ENCODE data around the gene AGXT2. TPM values are rescaled to one million over a fixed set of nuclear protein-coding genes. Genes with fewer than 3 reads are reported as not detected.

The AGXT2 gene
- total and polyA plus RNA-seq, 2 of the 13 experiments (the other 11 are each of a cell fraction or from before 2014, with no cell fraction given): 0.04 to 0.13 TPM

DNA sequence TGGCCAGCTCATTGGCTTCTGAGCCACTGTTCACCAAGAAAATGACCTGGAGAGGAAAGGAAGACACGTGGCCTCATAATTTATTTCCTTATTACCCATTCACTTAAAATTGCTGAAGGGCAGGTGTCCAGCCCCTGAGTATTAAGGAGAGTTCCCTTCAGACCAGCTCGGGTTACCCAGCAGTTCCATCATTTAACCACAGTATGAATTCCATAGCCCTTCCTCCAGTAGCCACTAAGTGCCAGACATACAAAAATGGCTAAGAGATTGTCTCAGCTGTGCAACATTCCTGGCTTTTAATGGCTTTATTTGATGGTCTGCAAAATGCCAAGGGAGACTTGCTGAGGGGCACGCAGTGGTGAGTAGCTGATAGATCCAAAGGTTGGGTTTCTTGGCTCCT is 12.5 kb downstream of the AGXT2 start:
- POLR2A ChIA-PET: no interaction called here
- H3K27me3 ChIP-seq (ENCODE audit: control insufficient read depth in 1 of 2, insufficient read depth in 2 of 2, low read length in 2 of 2): no peaks in the 10 kb centered on the region; a peak in 1 of 5 replicates
- ATAC-seq (no peak), DNase-seq (ENCODE audit: low spot score) (no peak), FAIRE-seq (no peak)
- H3K79me2 ChIP-seq (ENCODE audit: insufficient read depth, low read length): no peaks in the 10 kb centered on the region
- peaks cover 14% of the 10 kb centered on the region for H3K4me1 ChIP-seq (ENCODE audit: insufficient read depth, low read length)
- no peak overlapping the region for H3K27ac ChIP-seq (ENCODE audit: extremely low read length, insufficient read depth, low read length)
- in situ Hi-C loops (cut with HindIII; ENCODE audit: extremely low pct_ligation_motif_present, low pct_unique_long_range_greater_than_20kb) (no loop called here), intact Hi-C loops (cut with micrococcal nuclease; ENCODE audit: unreplicated experiment) (no loop called here)
- H3K9ac ChIP-seq (ENCODE audit: insufficient read depth, low read depth, low read length): no peak overlapping the region
- WGBS (ENCODE audit: low lambda C conversion rate): 76% methylated on average over 3 of the region's 3 CpGs
- no peak overlapping the region for H3K4me2 ChIP-seq (ENCODE audit: low read depth, low read length)
- no peaks in the 10 kb centered on the region for H4K20me1 ChIP-seq (ENCODE audit: insufficient read depth, low read length)
- BruUV-seq (replicated peaks): no TSS peak
- H3K9me3 ChIP-seq (ENCODE audit: low read length): no peaks in the 10 kb centered on the region
- no peak overlapping the region for H2AFZ ChIP-seq (ENCODE audit: low read length)
- H3K36me3 ChIP-seq (replicated peaks in 1 of 2; ENCODE audit: control insufficient read depth in 1 of 2, insufficient read depth in 2 of 2, low read length in 2 of 2): no peaks in the 10 kb centered on the region
- CTCF ChIA-PET (ENCODE audit: low intra/inter-chr PET ratio, low total read pairs): no interaction called here
- no peak overlapping the region for H3K4me3 ChIP-seq (replicated peaks in 1 of 3; ENCODE audit: insufficient read depth in 1 of 3, low read depth in 2 of 3, low read length in 3 of 3)
- TF ChIP-seq, protein P1, sequence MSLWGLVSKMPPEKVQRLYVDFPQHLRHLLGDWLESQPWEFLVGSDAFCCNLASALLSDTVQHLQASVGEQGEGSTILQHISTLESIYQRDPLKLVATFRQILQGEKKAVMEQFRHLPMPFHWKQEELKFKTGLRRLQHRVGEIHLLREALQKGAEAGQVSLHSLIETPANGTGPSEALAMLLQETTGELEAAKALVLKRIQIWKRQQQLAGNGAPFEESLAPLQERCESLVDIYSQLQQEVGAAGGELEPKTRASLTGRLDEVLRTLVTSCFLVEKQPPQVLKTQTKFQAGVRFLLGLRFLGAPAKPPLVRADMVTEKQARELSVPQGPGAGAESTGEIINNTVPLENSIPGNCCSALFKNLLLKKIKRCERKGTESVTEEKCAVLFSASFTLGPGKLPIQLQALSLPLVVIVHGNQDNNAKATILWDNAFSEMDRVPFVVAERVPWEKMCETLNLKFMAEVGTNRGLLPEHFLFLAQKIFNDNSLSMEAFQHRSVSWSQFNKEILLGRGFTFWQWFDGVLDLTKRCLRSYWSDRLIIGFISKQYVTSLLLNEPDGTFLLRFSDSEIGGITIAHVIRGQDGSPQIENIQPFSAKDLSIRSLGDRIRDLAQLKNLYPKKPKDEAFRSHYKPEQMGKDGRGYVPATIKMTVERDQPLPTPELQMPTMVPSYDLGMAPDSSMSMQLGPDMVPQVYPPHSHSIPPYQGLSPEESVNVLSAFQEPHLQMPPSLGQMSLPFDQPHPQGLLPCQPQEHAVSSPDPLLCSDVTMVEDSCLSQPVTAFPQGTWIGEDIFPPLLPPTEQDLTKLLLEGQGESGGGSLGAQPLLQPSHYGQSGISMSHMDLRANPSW (CRISPR knock-in tag; IDR thresholded peaks at IDR 0.05; ENCODE audit: borderline replicate concordance): no peak
- TF ChIP-seq ZNF274 (CRISPR knock-in tag; IDR thresholded peaks at IDR 0.05): no peak
- TF ChIP-seq, protein P2, sequence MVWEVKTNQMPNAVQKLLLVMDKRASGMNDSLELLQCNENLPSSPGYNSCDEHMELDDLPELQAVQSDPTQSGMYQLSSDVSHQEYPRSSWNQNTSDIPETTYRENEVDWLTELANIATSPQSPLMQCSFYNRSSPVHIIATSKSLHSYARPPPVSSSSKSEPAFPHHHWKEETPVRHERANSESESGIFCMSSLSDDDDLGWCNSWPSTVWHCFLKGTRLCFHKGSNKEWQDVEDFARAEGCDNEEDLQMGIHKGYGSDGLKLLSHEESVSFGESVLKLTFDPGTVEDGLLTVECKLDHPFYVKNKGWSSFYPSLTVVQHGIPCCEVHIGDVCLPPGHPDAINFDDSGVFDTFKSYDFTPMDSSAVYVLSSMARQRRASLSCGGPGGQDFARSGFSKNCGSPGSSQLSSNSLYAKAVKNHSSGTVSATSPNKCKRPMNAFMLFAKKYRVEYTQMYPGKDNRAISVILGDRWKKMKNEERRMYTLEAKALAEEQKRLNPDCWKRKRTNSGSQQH (CRISPR knock-in tag; IDR thresholded peaks at IDR 0.05; ENCODE audit: low read depth): no peak
- TF ChIP-seq HOXA9 (CRISPR knock-in tag; IDR thresholded peaks at IDR 0.05; ENCODE audit: borderline replicate concordance): no peak
- TF ChIP-seq, protein P3, sequence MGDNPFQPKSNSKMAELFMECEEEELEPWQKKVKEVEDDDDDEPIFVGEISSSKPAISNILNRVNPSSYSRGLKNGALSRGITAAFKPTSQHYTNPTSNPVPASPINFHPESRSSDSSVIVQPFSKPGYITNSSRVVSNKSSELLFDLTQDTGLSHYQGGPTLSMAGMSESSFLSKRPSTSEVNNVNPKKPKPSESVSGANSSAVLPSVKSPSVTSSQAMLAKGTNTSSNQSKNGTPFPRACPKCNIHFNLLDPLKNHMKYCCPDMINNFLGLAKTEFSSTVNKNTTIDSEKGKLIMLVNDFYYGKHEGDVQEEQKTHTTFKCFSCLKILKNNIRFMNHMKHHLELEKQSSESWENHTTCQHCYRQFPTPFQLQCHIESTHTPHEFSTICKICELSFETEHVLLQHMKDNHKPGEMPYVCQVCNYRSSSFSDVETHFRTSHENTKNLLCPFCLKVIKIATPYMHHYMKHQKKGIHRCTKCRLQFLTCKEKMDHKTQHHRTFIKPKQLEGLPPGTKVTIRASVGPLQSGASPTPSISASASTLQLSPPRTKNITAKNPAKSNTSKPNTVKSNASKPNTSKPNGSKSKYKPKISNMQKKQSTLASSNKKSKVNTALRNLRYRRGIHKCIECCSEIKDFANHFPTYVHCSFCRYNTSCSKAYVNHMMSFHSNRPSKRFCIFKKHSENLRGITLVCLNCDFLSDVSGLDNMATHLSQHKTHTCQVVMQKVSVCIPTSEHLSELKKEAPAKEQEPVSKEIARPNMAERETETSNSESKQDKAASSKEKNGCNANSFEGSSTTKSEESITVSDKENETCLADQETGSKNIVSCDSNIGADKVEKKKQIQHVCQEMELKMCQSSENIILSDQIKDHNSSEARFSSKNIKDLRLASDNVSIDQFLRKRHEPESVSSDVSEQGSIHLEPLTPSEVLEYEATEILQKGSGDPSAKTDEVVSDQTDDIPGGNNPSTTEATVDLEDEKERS (CRISPR knock-in tag; IDR thresholded peaks at IDR 0.05): no peak
- no peak for TF ChIP-seq RARA (CRISPR knock-in tag; IDR thresholded peaks at IDR 0.05)
- TF ChIP-seq FOXA1 (IDR thresholded peaks at IDR 0.05): no peak
- no peak for TF ChIP-seq FOXA1 (CRISPR knock-in tag; IDR thresholded peaks at IDR 0.05)
- no peak for TF ChIP-seq SP2 (CRISPR knock-in tag; IDR thresholded peaks at IDR 0.05)
- TF ChIP-seq, protein P4, sequence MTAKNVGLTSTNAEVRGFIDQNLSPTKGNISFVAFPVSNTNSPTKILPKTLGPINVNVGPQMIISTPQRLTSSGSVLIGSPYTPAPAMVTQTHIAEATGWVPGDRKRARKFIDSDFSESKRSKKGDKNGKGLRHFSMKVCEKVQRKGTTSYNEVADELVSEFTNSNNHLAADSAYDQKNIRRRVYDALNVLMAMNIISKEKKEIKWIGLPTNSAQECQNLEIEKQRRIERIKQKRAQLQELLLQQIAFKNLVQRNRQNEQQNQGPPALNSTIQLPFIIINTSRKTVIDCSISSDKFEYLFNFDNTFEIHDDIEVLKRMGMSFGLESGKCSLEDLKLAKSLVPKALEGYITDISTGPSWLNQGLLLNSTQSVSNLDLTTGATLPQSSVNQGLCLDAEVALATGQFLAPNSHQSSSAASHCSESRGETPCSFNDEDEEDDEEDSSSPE (CRISPR knock-in tag; IDR thresholded peaks at IDR 0.05): no peak
- TF ChIP-seq ZFYVE20 (CRISPR knock-in tag; IDR thresholded peaks at IDR 0.05; ENCODE audit: borderline replicate concordance, low read depth): no peak
- TF ChIP-seq CBX5 (CRISPR knock-in tag; IDR thresholded peaks at IDR 0.05; ENCODE audit: borderline replicate concordance): no peak
- TF ChIP-seq SRSF9 (IDR thresholded peaks at IDR 0.05; ENCODE audit: borderline replicate concordance, insufficient read depth, low read depth, low read length, poor library complexity, severe bottlenecking): no peak
- TF ChIP-seq, protein P5, sequence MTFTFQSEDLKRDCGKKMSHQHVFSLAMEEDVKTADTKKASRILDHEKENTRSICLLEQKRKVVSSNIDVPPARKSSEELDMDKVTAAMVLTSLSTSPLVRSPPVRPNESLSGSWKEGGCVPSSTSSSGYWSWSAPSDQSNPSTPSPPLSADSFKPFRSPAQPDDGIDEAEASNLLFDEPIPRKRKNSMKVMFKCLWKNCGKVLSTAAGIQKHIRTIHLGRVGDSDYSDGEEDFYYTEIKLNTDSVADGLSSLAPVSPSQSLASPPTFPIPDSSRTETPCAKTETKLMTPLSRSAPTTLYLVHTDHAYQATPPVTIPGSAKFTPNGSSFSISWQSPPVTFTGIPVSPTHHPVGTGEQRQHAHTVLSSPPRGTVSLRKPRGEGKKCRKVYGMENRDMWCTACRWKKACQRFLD (CRISPR knock-in tag; IDR thresholded peaks at IDR 0.05; ENCODE audit: borderline replicate concordance): no peak
- TF ChIP-seq FOXC1 (CRISPR knock-in tag; IDR thresholded peaks at IDR 0.05; ENCODE audit: borderline replicate concordance): no peak
